Measurements from ENCODE around the gene CAV1. TPM values are rescaled to one million over a fixed set of nuclear protein-coding genes. Genes with fewer than 3 reads are reported as not detected.

The CAV1 gene
- total and polyA plus RNA-seq, 7 donors, result 57.6 to 120 (median 68.1) TPM

DNA sequence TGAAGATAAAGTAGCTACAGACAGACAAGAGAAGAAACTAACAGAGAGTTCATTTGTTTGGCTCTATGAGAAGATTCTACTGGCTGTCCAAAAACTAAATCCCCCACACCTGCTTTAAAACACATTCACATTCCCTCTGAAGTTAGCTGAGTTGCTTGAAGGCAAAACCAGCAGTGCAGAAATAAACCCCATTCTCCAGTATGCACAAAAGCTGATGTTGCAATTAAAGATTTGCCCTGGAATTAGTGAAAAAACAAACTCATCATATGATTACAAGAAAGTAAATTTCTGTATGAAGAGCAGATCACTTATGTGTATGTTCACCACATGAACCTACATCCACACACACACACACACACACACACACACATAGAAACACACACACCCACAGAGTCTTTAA, 9.3 kb upstream of the CAV1 start:
- H3K27ac ChIP-seq, result no peak overlapping the region
- no peaks in the 10 kb centered on the region for H3K4me1 ChIP-seq
- intact Hi-C loops (cut with DNase I), result no loop called here
- TF ChIP-seq, protein P1, sequence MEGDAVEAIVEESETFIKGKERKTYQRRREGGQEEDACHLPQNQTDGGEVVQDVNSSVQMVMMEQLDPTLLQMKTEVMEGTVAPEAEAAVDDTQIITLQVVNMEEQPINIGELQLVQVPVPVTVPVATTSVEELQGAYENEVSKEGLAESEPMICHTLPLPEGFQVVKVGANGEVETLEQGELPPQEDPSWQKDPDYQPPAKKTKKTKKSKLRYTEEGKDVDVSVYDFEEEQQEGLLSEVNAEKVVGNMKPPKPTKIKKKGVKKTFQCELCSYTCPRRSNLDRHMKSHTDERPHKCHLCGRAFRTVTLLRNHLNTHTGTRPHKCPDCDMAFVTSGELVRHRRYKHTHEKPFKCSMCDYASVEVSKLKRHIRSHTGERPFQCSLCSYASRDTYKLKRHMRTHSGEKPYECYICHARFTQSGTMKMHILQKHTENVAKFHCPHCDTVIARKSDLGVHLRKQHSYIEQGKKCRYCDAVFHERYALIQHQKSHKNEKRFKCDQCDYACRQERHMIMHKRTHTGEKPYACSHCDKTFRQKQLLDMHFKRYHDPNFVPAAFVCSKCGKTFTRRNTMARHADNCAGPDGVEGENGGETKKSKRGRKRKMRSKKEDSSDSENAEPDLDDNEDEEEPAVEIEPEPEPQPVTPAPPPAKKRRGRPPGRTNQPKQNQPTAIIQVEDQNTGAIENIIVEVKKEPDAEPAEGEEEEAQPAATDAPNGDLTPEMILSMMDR (IDR thresholded peaks at IDR 0.05), result no peak
- H3K27me3 ChIP-seq (ENCODE audit: insufficient read depth in 3 of 3, low read length in 2 of 3), result no peaks in the 10 kb centered on the region
- DNase-seq, result no peak
- H3K9me3 ChIP-seq, result no peaks in the 10 kb centered on the region
- no peak for ATAC-seq
- no peaks in the 10 kb centered on the region for H3K36me3 ChIP-seq (ENCODE audit: insufficient read depth in 1 of 2, low read depth in 1 of 2)
- H3K4me3 ChIP-seq, result no peak overlapping the region

DNA sequence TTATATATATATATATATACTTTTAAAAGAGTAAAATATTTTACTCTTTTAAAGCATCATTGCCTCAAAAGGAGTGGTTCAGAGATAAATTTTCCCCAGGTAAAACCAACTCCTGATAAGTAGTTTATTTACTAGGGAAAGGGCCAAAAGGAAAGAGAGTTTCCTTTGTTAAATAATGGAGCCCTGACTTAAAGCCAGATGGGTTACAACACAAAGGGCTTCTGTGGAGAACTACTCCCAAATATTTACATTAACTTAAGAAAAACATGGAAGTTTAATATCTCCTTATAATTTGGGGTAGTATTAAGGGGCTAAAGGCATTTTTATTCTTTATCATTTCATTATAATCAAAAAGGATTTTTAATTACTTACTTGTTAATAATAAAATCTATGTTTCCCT, 8.5 kb upstream of the CAV1 start:
- Histone ChIP-seq H3K4me3 (no peak overlapping the region), H3K9me3 (no peaks in the 10 kb centered on the region), H3K27ac (no peak overlapping the region), H3K27me3 (ENCODE audit: insufficient read depth in 3 of 3, low read length in 2 of 3) (no peaks in the 10 kb centered on the region), H3K4me1 (no peaks in the 10 kb centered on the region), H3K36me3 (ENCODE audit: insufficient read depth in 1 of 2, low read depth in 1 of 2) (no peaks in the 10 kb centered on the region)
- ATAC-seq (no peak), DNase-seq (no peak)
- intact Hi-C loops (cut with DNase I), result no loop called here
- TF ChIP-seq, protein P1 (IDR thresholded peaks at IDR 0.05), result no peak

DNA sequence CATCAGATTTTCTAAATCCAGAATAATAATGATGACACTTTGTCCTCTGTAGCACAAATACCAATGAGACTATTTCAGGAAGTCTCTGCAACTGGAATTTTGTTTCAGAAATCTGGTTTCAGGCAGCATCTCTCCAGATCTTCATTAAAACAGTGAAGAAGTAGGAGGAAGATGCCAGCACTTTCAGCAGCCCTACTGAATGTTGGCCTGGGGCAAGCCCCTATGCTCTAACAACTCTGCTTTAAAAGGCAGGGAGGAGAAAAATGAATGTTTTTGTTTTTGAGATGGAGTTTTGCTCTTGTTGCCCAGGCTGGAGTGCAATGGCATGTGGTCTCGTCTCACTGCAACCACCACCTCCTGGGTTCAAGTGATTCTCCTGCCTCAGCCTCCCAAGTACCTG, 7.2 kb upstream of the CAV1 start:
- DNase-seq (no peak), ATAC-seq (no peak)
- H3K27ac ChIP-seq, result no peak overlapping the region
- no peaks in the 10 kb centered on the region for H3K4me1 ChIP-seq
- no peaks in the 10 kb centered on the region for H3K27me3 ChIP-seq (ENCODE audit: insufficient read depth in 3 of 3, low read length in 2 of 3)
- H3K9me3 ChIP-seq, result no peaks in the 10 kb centered on the region
- no peaks in the 10 kb centered on the region for H3K36me3 ChIP-seq (ENCODE audit: insufficient read depth in 1 of 2, low read depth in 1 of 2)
- TF ChIP-seq, protein P1 (IDR thresholded peaks at IDR 0.05), result no peak
- H3K4me3 ChIP-seq, result no peak overlapping the region
- intact Hi-C loops (cut with DNase I), result no loop called here
- 93 to 100% (median 95%) methylated on average over 1 of the region's 1 CpG for WGBS, 3 donors

DNA sequence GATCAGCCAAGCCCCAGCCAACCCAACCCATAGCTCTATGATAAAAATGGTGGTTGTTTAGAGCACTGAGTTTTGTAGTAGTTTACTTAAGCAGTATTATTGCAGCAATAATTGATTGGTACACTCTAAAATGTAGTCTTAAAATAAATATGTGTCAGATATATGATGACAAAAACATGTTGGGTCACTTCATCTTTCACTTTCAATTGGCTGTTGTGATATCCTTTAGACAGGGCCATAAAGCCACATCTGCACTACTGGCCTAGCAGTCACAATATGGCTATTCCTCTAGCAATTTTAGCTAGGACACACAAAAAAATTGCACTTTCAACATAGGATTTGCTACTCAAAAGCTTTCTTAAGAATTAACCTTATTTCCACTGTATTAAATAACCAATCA, 5.9 kb upstream of the CAV1 start:
- H3K27me3 ChIP-seq (ENCODE audit: insufficient read depth in 3 of 3, low read length in 2 of 3), result no peaks in the 10 kb centered on the region
- H3K9me3 ChIP-seq, result no peaks in the 10 kb centered on the region
- ATAC-seq (no peak), DNase-seq (no peak)
- TF ChIP-seq, protein P1 (IDR thresholded peaks at IDR 0.05), result no peak
- H3K36me3 ChIP-seq (ENCODE audit: insufficient read depth in 1 of 2, low read depth in 1 of 2), result no peaks in the 10 kb centered on the region
- no peak overlapping the region for H3K27ac ChIP-seq
- H3K4me1 ChIP-seq, result no peaks in the 10 kb centered on the region
- H3K4me3 ChIP-seq, result no peak overlapping the region
- intact Hi-C loops (cut with DNase I), result no loop called here

DNA sequence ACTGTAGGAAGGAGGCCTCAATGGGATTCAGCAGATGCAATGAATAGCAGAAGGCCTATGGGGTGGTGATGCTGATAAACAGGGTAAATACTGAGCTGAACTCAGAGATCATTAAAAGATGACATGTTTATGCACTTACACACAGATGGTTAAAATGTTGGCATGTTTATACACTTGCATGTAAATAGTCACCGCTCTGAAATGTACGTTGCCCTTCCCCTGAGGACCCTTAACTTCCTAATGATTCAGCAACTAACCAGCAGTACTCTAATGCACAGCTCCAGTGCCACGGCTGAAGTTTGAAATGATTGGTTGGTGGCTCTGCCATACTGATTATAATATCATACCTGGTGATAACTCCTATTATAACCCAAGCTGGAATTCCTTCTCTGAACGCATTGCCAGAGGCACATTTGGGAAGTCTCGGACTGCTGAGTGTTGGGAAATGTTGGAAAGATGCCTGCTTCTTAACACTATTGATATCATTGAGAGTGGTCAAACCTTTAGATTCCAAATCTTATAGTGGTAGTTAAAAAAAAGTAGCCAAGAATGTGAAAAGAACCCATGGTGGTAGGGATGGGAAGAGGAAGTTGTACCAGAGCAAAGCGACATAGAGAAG, 3.7 kb upstream of the CAV1 start:
- Histone ChIP-seq H3K9me3 (no peaks in the 10 kb centered on the region), H3K4me1 (no peaks in the 10 kb centered on the region), H3K27me3 (ENCODE audit: insufficient read depth in 3 of 3, low read length in 2 of 3) (no peaks in the 10 kb centered on the region), H3K36me3 (ENCODE audit: insufficient read depth in 1 of 2, low read depth in 1 of 2) (no peaks in the 10 kb centered on the region), H3K4me3 (no peak overlapping the region), H3K27ac (no peak overlapping the region)
- intact Hi-C loops (cut with DNase I), result loop anchor here in 1 of 2 donors (2.0 to 10.0 kb wide), 2 partner anchors 126 to 176 kb away; no protein-coding TSS in a partner anchor
- WGBS, 3 donors, result 77 to 88% (median 85%) methylated on average over 6 of the region's 6 CpGs
- no peak for ATAC-seq
- TF ChIP-seq, protein P1 (IDR thresholded peaks at IDR 0.05), result no peak
- DNase-seq, result no peak

Measured in psoas muscle (tissue), 8 donors.